Activated T-helper 2 cell treated with anti-CD3 and anti-CD28 coated beads, Interferon-gamma antibody, Interleukin-2, Interleukin-4, amounts not matched to agents 10 μg/mL and 5 μg/mL and 100 μg/mL, durations not matched to agents 14 hours and 24 hours and 36 hours (primary cell): ENCODE data around the gene NAA50. TPM values are rescaled to one million over a fixed set of nuclear protein-coding genes. Genes with fewer than 3 reads are reported as not detected.
A peak's percentile ranks its signal among the peaks of the same experiment; 100 is the strongest.

ENCODE experiments used
- DNase-seq: peaks from one replicate; pipeline ENCODE4 v3.0.0; 2021; ENCODE audit warnings: low spot score
- H3K27ac Mint-ChIP-seq: one replicate; pipeline ENCODE4 v1.8.0; 2021; ENCODE audit warnings: mixed read lengths
- H3K27me3 Mint-ChIP-seq: one replicate; pipeline ENCODE4 v1.8.0; 2021; ENCODE audit warnings: low read depth, mixed read lengths
- H3K36me3 Mint-ChIP-seq: one replicate; pipeline ENCODE4 v1.8.0; 2021; ENCODE audit warnings: low read depth, mixed read lengths
- H3K4me1 Mint-ChIP-seq: one replicate; pipeline ENCODE4 v1.8.0; 2021; ENCODE audit warnings: low read depth, mixed read lengths
- H3K4me3 Mint-ChIP-seq: one replicate; pipeline ENCODE4 v1.8.0; 2021; ENCODE audit warnings: low read depth, mild to moderate bottlenecking, moderate library complexity, mixed read lengths
- H3K9me3 Mint-ChIP-seq: one replicate; pipeline ENCODE4 v1.8.0; 2021; ENCODE audit warnings: mixed read lengths
- intact Hi-C: fragments of 100-400 bp; cut with micrococcal nuclease; formaldehyde crosslinking; loops from one replicate; pipeline ENCODE4 v1.15.1; 2023
- total RNA-seq: library from RNA; stranded (reverse); gene quantifications from 2 replicates; pipeline ENCODE4 v1.2.3, GENCODE V29; 2022

Gene NAA50
- total RNA-seq, 1 donor from 2014 or later: 134 TPM

DNA sequence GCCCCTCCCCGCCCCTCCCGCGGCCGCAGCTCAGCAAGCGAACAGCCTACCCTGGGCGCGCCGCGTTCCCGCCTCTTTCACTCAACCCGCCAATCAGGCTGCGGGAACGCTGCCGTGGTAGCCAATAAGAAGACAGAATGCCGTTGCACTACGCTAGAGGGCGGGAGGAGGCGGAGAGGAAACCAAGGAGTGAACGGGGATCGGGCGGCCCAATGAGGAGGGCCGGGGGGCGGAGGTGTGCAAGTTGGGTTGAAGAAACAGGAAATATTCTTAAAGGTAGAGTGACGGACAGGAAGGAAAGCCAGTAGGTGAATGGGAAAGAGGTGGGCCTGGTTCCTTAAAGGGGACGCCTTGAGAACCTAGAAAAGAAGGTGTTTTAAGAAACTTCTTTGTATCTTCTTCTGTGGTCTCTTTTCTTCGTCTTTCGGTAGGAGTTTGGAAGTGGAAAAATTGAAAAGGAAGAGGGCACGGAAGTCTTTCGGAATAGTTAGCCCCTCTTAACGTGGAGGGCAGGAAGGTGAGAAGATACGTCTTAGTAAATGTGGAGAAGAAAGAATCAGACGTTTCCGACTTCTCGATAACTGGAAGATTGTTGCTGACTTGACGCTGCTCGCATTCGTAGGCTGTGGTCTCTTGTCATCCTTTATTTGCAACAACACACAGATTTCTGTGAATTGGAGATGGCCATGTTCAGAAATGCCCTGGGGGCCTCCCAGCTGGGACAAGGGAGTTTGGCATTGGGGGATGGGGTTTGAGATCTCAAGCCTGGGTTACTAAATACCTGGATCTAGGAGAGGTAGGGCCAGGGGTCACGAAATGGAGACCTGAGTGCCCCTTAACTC, 49.2 kb downstream of the NAA50 start:
- Mint-ChIP-seq H3K27me3 (no peaks in the 10 kb centered on the region), H3K27ac (no peak overlapping the region), H3K9me3 (no peaks in the 10 kb centered on the region), H3K36me3 (peaks cover 6% of the 10 kb centered on the region), H3K4me1 (peaks cover 20% of the 10 kb centered on the region), H3K4me3 (no peak overlapping the region)
- DNase-seq: peak; percentile 99
- intact Hi-C loops: loop anchor here (1.0 to 5.0 kb wide), 10 partner anchors 20 to 1450 kb away; partner anchors contain the start of genes ATG3, CCDC191, QTRT2 and SIDT1

GRCh38 chr3:113695786-113696645, 50.0 kb downstream of the NAA50 start, which contains the start of gene USF3:
TSS of gene USF3 (minus strand) at chr3:113696642. CDS start at chr3:113674878, 21,764 bp downstream.
- no peaks in the 10 kb centered on the region for H3K27me3 Mint-ChIP-seq
- H3K36me3 Mint-ChIP-seq: peaks cover 6% of the 10 kb centered on the region
- H3K9me3 Mint-ChIP-seq: no peaks in the 10 kb centered on the region
- DNase-seq: peak; percentile 76
- intact Hi-C loops: loop anchor here (1.0 to 5.0 kb wide), 10 partner anchors 21 to 1451 kb away; partner anchors contain the start of genes ATG3, CCDC191, QTRT2 and SIDT1
- peaks cover 20% of the 10 kb centered on the region for H3K4me1 Mint-ChIP-seq
- peak within 1 kb of the TSS; percentile 100 for H3K4me3 Mint-ChIP-seq
- H3K27ac Mint-ChIP-seq: peak within 1 kb of the TSS; percentile 97

GRCh38 chr3:113695431-113695785, 50.6 kb downstream of the NAA50 start:
- Mint-ChIP-seq H3K4me3 (peak overlapping the region; percentile 100), H3K36me3 (peaks cover 6% of the 10 kb centered on the region), H3K27ac (peak overlapping the region; percentile 97), H3K4me1 (peaks cover 20% of the 10 kb centered on the region), H3K27me3 (no peaks in the 10 kb centered on the region), H3K9me3 (no peaks in the 10 kb centered on the region)
- intact Hi-C loops: loop anchor here (5.0 kb wide), 4 partner anchors 163 to 1452 kb away; partner anchors contain the start of genes ATG3, SIDT1, SLC35A5 and ZBTB20
- no peak for DNase-seq

GRCh38 chr3:113690482-113690881, 55.6 kb downstream of the NAA50 start:
- no peak for DNase-seq
- intact Hi-C loops: no loop called here
- H3K4me1 Mint-ChIP-seq: peaks cover 16% of the 10 kb centered on the region
- no peak overlapping the region for H3K4me3 Mint-ChIP-seq
- H3K9me3 Mint-ChIP-seq: no peaks in the 10 kb centered on the region
- no peak overlapping the region for H3K27ac Mint-ChIP-seq
- peaks cover 17% of the 10 kb centered on the region for H3K36me3 Mint-ChIP-seq
- no peaks in the 10 kb centered on the region for H3K27me3 Mint-ChIP-seq

DNA sequence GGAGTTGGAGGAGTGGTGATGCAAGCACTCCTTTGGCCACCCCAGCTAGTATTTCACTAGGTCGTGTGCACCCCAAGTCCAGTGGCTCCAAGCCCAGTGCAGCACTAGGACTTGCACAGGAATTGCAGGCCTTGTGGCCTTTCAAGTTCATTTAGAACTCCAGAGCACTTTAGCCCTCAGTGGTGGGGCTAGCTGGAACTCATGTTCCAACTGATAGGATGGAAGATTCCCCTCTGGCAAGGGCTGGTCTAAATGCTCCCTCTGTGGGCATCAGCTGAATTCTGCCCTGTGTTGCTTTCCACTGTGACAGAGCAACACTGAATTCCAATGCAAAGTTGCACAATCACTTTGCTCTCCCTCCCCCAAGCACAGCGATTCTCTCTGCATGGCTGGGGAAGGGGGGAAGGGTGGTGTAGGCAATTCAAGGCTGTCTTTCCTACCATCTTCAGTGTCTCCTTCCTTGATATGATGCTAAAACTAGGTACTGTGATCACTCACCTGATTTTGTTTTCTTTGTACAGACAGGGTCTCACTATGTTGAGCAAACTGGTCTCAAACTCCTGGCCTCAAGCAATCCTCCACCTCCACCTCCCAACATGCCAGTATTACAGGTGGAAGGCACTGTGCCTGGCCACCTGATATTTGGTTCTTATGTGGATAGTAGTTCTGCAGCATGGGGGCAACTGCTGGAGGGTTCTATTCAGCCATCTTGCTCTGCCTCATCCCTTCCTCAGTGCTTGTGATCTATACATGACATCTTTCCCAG, 59.9 kb downstream of the NAA50 start:
- no peaks in the 10 kb centered on the region for H3K4me1 Mint-ChIP-seq
- peaks cover 29% of the 10 kb centered on the region for H3K36me3 Mint-ChIP-seq
- no peak overlapping the region for H3K4me3 Mint-ChIP-seq
- no peaks in the 10 kb centered on the region for H3K27me3 Mint-ChIP-seq
- peaks cover 23% of the 10 kb centered on the region for H3K9me3 Mint-ChIP-seq
- intact Hi-C loops: no loop called here
- H3K27ac Mint-ChIP-seq: no peak overlapping the region
- no peak for DNase-seq

GRCh38 chr3:113685124-113685523, 60.9 kb downstream of the NAA50 start:
- intact Hi-C loops: no loop called here
- no peaks in the 10 kb centered on the region for H3K4me1 Mint-ChIP-seq
- no peaks in the 10 kb centered on the region for H3K27me3 Mint-ChIP-seq
- H3K9me3 Mint-ChIP-seq: peaks cover 23% of the 10 kb centered on the region
- no peak overlapping the region for H3K27ac Mint-ChIP-seq
- no peak overlapping the region for H3K4me3 Mint-ChIP-seq
- H3K36me3 Mint-ChIP-seq: peaks cover 29% of the 10 kb centered on the region
- DNase-seq: no peak

DNA sequence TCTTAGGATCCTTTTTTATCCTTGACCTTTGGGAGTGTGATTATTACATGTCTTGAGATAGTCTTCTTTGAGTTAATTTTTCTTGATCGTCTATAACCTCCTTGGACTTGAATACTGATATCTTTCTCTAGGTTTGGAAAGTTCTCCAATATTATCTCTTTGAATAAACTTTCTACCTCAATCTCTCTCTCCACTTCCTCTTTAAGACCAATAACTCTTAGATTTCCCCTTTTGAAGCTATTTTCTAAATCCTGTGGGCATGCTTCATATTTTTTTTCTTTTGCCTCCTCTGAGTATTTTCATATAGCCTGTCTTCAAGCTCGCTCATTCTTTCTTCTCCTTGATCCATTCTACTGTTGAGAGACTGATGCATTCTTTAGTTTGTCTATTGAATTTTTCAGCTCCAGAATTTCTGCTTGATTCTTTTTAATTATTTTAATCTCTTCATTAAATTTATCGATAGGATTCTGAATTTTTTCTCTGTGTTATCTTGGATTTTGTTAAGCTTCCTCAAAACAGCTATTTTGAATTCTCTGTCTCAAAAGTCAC, 61.7 kb downstream of the NAA50 start:
- no peaks in the 10 kb centered on the region for H3K4me1 Mint-ChIP-seq
- H3K36me3 Mint-ChIP-seq: peaks cover 29% of the 10 kb centered on the region
- intact Hi-C loops: no loop called here
- DNase-seq: no peak
- H3K4me3 Mint-ChIP-seq: no peak overlapping the region
- no peaks in the 10 kb centered on the region for H3K27me3 Mint-ChIP-seq
- peaks cover 23% of the 10 kb centered on the region for H3K9me3 Mint-ChIP-seq
- H3K27ac Mint-ChIP-seq: no peak overlapping the region

DNA sequence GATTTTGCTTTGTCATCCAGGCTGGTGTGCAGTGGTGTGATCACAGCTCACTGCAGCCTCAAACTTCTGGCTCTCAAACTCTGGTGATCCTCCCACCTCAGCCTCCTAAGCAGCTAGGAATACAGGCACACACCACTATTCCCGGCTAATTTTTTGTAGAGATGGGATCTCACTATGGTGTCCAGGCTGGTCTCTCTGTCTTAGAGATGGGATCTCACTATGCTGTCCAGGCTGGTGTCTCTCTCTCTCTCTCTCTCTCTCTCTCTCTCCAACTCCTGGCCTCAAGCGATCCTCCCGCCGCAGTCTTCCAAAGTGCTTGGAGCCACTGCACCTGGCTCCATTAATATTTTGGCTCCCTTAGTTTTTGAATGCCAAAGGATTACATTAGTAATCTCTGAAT, 67.3 kb downstream of the NAA50 start:
- Mint-ChIP-seq H3K27me3 (no peaks in the 10 kb centered on the region), H3K27ac (no peak overlapping the region), H3K4me3 (no peak overlapping the region), H3K4me1 (no peaks in the 10 kb centered on the region), H3K9me3 (peaks cover 8% of the 10 kb centered on the region), H3K36me3 (peaks cover 23% of the 10 kb centered on the region)
- DNase-seq: no peak
- intact Hi-C loops: no loop called here

DNA sequence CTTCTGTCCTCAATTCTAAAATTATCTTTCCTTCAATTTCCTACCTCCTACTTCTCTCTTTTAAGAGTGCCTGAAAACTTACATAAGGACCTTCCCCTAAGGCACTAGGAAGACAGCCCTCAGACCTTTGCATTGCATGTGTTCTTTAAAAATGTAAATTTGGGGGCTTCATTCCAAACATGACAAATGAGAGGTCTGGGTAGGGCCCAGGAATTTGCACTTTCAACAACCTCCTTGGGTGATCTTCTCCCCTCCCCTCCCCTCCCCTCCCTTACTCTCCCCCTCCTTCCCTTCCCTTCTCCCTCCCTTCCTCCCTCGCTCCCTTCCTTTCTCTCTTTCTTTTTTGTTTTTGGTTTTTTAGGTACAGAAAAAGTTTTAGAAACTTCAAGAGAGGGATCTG, 68.3 kb downstream of the NAA50 start:
- no peak for DNase-seq
- peaks cover 24% of the 10 kb centered on the region for H3K36me3 Mint-ChIP-seq
- no peaks in the 10 kb centered on the region for H3K4me1 Mint-ChIP-seq
- intact Hi-C loops: no loop called here
- H3K27me3 Mint-ChIP-seq: no peaks in the 10 kb centered on the region
- no peak overlapping the region for H3K4me3 Mint-ChIP-seq
- no peak overlapping the region for H3K27ac Mint-ChIP-seq
- peaks cover 3% of the 10 kb centered on the region for H3K9me3 Mint-ChIP-seq

- no peak for DNase-seq
- H3K4me3 Mint-ChIP-seq: no peak overlapping the region
These were observed 69.8 kb downstream of the NAA50 start for GRCh38 chr3:113676261-113676660.

GRCh38 chr3:113673593-113673992, 72.5 kb downstream of the NAA50 start:
- no peaks in the 10 kb centered on the region for H3K27me3 Mint-ChIP-seq
- no peak for DNase-seq
- intact Hi-C loops: no loop called here

More at GRCh38 chr3:113676261-113676660, 69.8 kb downstream of the NAA50 start:
- H3K36me3 Mint-ChIP-seq: peaks cover 21% of the 10 kb centered on the region
- no peaks in the 10 kb centered on the region for H3K4me1 Mint-ChIP-seq
- intact Hi-C loops: no loop called here
- H3K27ac Mint-ChIP-seq: no peak overlapping the region
- no peaks in the 10 kb centered on the region for H3K9me3 Mint-ChIP-seq
- H3K27me3 Mint-ChIP-seq: no peaks in the 10 kb centered on the region

GRCh38 chr3:113668015-113668414, 78.0 kb downstream of the NAA50 start:
- Mint-ChIP-seq H3K4me3 (no peak overlapping the region), H3K4me1 (peaks cover 10% of the 10 kb centered on the region), H3K36me3 (peaks cover 13% of the 10 kb centered on the region), H3K27me3 (no peaks in the 10 kb centered on the region), H3K9me3 (no peaks in the 10 kb centered on the region), H3K27ac (no peak overlapping the region)
- intact Hi-C loops: no loop called here
- no peak for DNase-seq

More at GRCh38 chr3:113673593-113673992, 72.5 kb downstream of the NAA50 start:
- H3K4me3 Mint-ChIP-seq: no peak overlapping the region
- no peaks in the 10 kb centered on the region for H3K9me3 Mint-ChIP-seq
- H3K27ac Mint-ChIP-seq: no peak overlapping the region
- H3K36me3 Mint-ChIP-seq: peaks cover 23% of the 10 kb centered on the region
- H3K4me1 Mint-ChIP-seq: no peaks in the 10 kb centered on the region
